GM18907 (cell line): ENCODE measurements around the gene FMR1.

Source experiments
- ATAC-seq: cut with Tn5 transposase; IDR thresholded peaks from one replicate; pipeline ENCODE4 v1.9.1; 2021; ENCODE audit warnings: mild to moderate bottlenecking, moderate library complexity; ENCODE audit not compliant: unreplicated experiment

Gene FMR1

DNA sequence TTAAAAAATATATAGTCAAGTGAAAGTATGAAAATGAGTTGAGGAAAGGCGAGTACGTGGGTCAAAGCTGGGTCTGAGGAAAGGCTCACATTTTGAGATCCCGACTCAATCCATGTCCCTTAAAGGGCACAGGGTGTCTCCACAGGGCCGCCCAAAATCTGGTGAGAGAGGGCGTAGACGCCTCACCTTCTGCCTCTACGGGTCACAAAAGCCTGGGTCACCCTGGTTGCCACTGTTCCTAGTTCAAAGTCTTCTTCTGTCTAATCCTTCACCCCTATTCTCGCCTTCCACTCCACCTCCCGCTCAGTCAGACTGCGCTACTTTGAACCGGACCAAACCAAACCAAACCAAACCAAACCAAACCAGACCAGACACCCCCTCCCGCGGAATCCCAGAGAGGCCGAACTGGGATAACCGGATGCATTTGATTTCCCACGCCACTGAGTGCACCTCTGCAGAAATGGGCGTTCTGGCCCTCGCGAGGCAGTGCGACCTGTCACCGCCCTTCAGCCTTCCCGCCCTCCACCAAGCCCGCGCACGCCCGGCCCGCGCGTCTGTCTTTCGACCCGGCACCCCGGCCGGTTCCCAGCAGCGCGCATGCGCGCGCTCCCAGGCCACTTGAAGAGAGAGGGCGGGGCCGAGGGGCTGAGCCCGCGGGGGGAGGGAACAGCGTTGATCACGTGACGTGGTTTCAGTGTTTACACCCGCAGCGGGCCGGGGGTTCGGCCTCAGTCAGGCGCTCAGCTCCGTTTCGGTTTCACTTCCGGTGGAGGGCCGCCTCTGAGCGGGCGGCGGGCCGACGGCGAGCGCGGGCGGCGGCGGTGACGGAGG lies at the start of gene FMR1:
FMR1 (plus strand) TSS at position 728 of the 831 bp plus-strand sequence. CDS start 261 bp downstream, outside the sequence.
- peak; percentile 87 for ATAC-seq

DNA sequence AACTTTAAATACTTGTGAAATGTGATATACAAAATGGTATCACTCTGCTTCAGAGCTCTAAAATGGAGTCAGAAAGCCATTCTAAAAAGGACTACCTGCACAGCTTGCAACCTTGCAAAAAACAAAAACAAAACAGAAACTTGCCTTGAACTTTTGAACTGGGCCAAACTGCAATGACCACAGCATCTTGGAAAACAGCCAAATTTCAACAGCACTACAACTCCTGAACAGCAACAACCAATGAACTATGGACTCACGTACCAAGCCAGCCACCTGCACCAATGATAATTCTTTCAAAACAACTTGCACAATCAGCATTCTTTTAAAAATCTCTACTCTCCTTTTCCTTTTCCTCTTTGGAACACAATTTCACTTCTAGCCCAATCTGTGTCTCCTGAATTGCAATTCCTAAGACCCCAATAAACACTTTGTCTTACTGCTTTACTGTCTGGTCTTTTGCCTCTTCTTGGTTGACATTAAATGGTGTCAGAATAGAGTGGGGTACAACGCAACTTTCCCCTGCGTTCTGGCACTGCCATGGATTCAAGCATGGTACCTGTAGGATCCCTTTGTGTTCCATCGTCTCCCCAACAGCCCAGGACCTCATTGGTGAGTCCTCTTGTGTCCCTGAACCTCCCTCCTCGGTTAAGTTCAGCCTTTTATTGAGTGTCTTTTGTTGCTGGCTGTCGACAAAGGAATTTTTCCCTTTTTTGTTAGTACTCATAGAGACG lies 35.7 kb upstream of the FMR1 start:
- ATAC-seq = peak; percentile 97

DNA sequence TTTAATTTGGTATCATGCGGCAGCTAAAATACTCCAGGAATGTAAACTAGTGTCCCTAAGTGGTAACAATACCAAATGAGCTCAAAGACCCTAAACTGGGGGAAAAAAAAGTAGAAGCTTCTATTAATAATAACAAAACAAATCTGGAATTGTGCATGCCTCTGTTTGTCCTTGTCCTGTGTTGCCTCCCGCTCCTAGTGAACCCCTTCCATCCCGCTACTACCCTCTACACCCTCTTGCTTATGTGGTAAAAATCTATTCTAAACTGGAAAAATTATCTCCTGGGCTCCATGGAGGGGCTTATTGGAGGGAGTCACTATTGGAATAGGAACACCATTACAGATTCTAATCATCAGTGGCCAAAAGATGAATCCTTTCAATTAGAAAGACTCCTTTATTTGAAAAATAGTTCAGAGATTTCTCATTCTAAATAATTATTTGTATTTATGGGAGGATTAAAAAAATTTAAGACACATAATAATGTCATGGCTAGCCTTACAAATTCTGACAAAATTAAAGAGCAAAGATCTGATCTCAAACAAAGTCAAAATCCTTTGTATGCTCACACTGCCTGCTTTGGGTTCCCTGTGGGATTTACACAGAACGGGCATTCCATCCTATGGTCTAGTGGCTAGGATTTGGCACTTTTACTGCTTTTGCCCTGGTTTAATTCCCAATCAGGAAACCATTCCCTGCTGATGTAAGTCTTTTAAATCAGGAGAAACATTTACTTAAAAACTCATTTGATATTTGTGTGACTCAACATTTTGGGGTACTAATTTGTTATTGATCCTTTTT lies 34.7 kb upstream of the FMR1 start:
- no peak for ATAC-seq

DNA sequence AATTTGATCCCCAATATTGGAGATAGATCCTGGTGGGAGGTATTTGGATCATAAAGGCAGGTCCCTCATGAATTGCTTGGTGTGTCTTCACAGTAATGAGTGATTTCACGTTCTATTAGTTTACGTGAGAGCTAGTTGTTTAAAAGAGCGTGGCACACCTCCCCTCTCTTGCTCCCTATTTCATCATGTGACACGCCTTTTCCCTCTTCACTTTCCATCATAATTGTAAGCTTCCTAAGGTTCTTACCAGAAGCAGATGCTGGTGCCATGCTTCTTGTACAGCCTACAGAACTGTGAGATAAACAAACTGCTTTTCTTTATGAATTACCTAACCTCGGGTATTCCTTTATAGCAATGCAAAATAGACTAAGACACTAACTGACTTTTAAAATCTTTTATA lies 34.0 kb upstream of the FMR1 start:
- ATAC-seq = no peak

DNA sequence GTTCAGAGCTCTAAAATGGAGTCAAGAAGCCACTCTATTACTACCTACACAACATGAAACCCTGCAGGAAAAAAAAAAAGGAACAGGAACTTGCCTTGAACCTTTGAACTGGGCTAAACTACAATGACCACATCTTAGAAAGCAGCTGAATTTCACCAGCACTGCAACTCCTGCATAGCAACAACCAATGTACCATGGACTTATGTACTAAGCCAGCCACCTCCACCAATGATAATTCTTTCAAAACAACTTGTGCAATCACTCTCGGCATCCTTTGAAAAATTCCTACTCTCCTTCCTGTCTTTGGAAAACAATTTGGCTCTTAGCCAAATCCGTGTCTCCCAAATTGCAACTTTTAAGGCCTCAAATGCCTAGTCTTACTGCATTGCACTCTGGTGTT lies 26.8 kb upstream of the FMR1 start:
- peak; percentile 76 for ATAC-seq

DNA sequence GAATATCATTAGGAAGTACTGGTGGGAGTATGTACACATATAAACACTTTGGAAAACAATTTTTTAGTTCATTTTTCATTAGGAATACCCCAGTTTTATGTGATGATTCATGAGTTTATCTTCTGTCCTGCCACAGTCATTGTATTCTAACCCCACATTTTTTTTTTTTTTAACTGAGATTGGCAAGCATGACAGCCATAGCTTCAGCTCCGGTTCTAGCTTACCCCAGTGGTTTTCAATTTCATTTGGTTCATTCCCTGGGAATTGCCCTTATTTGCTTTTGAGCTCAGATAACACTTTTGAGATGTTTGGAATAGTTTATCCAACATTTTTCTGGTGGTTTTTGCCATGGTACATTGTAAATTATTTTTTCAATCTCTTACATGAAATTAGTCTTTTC lies 21.0 kb upstream of the FMR1 start:
- ATAC-seq = no peak

DNA sequence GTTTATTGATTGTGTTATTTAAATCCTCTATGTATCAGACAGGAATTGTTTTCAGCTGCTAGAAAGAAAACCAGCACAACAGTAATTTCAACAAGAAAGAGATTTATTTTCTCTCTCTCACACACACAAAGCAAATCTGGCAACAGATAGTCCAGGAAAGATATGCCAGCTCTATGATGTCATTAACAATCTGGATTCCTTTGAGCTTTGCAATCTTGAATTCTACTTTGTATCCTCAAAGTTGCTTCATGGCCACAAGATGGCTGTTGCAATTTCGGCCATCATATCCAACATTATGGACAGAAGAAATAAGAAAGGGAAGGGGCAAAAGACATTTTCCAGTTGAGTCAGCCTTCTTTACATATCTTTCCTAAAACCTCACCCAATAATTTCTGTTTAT lies 19.8 kb upstream of the FMR1 start:
- no peak for ATAC-seq

DNA sequence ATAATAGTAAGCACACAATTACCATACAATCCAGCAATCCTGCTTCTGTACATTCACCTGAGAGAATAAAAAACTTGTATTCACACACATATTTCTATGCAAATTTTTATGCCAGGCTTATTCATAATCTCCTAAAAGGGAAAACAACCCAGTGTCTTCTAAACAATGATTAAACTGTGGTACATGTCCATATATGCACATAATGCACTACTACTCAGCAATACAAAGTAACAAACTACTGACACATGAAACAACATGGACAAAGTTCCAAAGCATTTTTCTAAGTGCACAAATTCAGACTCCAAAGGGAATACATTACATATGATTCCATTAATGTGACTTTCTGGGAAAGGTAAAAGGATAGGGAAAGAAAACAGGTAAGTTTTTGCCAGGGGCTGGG lies 18.0 kb upstream of the FMR1 start:
- no peak for ATAC-seq

DNA sequence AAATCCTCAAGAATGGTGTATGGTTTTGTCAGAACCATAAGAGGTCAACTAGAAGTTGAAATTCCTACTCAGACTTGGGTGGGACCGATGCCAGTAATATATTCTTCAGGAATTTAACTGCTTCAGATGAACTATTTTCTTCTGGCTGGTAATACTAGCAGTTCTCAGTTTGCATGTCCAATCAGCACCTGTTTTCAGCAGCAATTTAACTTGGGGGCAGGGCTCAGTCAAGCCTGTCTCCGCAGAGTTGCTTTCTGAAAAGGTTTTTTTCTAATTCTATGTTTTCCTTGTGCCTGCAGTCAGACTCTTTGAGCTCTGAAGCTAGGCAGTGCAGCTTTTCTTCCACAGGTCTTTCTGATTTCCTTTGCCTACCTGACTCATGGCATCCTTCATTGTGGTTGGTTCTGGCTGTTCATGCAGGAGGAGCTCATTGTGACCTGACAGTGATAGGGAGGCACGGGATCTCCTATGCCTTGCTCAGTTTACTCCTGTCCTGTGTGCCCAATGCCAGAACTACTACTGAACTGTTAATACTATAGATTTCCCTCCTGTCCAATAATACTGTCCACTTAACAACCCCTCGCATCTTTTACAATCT lies 17.3 kb upstream of the FMR1 start:
- ATAC-seq = no peak

DNA sequence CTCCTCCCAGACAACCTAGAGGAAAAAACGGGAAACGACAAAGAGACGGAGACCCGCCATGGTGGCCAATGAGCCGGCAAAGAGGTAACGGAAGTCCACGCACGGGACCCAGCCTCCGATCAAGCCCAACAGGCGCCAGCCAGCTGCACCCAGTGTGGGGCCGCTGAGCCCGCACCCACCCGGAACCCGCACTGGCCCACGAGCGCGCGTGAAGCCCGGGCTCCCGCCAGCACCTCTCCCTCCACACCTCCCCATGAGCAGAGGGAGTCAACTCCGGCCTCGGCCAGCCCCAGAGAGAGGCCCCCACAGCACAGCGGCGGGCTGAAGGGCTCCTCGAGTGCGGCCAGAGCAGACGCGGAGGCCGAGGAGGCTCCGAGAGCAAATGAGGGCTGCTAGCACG lies 14.6 kb upstream of the FMR1 start:
- ATAC-seq = no peak

DNA sequence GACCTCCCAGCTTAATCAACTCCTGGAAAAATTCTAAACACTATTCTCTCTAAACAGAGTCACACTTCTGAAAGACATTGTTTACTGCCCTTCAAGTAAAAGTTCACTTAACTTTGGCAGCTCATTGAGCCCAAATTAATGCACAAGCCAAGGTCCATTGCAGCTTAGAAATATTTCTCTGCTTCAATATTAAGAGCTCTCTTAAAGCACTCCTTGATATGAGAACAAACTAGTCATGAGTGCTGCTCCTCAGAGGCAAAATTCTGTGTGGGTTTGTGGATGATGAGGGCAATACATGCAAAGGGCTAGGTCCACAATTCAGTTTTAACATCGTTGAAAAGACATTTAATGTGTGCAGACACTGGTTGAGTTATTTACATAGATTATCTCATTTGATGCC lies 12.8 kb upstream of the FMR1 start:
- no peak for ATAC-seq

DNA sequence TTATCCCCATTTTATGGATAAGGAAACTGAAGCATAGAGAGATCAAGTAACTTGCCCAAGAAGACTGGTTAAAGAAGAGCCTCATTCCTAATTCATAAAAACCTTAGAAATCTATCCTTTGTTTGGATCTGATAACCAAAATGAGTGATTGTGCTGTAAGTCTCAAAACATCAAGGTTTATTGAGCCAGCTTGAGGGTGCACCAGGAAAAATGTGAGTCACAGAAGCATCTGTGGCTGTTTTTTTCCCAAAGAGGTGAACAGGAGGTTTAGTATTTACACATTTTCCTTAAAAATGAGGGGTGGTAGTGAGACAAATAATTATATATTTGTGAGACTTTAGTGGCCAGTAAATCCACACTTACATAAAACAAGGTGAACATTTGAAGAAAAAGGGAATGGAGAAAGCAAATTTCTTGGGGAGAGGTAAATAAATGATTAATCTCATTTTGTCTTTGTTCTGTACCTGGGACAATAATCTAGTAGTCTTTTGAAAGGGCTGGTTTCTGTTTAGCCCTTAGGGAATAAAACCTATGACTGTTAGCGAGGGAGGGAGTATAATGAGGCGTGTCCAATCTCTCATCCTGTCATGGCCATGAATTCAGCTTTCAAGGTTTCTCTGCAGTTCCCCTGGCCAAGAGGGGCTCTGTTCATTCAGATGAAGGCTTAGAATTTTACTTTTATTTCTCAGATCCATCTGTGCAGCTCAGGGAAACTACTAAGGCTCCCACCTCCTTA lies 12.2 kb upstream of the FMR1 start:
- peak; percentile 99 for ATAC-seq

DNA sequence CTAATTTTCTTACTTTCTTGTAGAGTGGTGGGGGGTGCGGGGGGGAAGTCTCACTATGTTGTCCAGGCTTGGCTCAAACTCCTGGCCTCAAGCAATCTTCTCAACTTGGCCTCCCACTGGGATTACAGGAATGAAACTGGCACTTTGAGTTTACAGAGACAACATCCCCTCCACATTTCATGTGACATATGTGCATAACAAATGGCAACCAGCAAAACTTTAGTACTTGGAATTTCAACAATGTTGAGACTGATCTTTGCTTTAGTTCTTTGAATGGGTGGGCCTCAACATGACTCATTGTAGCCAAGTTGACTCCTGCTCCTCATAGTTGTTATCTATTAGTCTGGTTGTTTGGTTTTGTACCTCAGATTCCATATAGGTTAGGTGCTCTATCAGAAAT lies 11.4 kb upstream of the FMR1 start:
- ATAC-seq = no peak

DNA sequence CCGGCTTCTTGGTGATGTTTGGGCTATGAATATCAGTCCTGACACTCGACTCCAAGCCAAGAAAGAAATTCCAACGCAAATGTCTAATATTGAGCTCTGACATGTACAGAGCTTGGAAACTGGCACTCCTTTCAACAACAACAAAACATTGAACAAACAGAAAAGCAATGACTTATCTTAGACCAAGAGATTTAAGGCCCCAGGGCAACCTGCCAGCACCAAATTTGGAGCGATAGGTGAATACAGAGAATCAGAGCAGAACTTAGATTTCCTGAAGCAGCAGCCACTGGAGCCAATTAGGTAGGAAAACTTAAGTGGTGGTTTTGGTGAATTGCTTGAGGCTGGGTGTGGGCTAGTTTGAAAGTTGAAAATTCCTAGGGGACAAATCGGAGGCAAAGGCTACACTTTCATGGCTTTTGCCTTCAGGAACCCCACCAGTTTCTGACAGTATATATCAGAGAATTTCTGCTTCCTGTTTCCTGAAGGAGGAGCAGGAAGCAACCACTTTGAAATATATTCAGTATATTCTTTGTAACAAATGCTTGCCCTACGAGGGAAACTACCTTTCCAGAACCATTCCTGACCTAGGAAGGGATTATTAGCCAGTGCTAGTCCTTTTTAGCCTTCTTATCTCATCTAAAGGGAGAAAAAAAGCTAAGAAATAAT lies 10.1 kb upstream of the FMR1 start:
- ATAC-seq = no peak

DNA sequence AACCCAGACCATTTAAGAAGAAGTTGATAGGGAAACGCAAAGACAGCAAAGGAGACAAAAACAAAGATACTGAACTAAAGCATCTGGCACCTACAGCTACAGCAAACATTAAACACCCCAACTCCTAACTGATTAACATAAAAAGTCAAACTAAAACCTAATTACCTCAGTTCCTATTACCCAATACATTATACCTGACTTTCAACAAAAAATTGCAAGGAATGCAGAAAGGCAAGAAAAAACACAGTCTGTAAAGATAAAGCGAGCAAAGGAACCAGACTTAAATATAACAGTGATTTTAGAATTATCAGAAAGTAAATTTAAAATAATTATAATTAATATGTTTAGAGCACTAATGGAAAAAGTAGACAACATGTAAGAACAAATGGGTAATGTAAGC lies 9.4 kb upstream of the FMR1 start:
- no peak for ATAC-seq

DNA sequence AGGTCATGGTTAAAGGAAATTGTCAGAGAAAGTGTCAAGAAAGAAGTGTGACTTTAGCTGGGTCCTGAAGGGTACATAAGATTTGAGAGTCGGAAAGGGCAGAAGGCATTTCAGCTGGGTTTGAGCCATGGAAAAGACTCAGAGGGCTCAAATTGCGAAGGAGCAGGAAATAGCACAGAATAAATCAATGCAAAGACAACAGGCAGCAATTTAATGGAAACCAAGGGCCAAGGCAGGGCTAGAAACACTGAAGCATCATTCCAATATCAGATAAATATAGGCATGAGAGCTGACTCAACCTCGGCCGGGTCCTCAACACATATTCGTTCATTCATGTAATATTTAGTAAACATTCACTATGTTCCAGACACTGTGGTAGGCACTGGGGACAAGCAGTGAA lies 3.6 kb upstream of the FMR1 start:
- no peak for ATAC-seq

DNA sequence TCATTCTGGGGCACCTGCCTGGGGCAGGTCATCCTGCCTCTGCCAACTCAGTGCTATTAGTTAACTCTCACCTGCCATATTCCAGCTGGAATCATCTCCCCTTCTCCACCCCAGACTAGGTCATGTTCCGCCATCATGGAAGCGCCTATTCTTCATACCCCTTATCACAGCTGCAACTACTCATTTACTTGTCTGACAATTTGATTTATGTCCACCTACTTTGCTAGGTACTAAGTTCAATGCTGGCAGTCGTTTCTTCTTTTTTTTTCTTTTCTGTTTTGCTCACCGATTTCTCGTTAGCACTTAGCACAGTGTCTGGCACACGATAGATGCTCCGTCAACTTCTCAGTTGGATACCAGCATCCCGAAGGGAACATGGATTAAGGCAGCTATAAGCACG lies 1.1 kb upstream of the FMR1 start:
- ATAC-seq = no peak

DNA sequence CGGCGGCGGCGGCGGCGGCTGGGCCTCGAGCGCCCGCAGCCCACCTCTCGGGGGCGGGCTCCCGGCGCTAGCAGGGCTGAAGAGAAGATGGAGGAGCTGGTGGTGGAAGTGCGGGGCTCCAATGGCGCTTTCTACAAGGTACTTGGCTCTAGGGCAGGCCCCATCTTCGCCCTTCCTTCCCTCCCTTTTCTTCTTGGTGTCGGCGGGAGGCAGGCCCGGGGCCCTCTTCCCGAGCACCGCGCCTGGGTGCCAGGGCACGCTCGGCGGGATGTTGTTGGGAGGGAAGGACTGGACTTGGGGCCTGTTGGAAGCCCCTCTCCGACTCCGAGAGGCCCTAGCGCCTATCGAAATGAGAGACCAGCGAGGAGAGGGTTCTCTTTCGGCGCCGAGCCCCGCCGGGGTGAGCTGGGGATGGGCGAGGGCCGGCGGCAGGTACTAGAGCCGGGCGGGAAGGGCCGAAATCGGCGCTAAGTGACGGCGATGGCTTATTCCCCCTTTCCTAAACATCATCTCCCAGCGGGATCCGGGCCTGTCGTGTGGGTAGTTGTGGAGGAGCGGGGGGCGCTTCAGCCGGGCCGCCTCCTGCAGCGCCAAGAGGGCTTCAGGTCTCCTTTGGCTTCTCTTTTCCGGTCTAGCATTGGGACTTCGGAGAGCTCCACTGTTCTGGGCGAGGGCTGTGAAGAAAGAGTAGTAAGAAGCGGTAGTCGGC lies 528 bp downstream of the FMR1 start:
- peak; percentile 37 for ATAC-seq

DNA sequence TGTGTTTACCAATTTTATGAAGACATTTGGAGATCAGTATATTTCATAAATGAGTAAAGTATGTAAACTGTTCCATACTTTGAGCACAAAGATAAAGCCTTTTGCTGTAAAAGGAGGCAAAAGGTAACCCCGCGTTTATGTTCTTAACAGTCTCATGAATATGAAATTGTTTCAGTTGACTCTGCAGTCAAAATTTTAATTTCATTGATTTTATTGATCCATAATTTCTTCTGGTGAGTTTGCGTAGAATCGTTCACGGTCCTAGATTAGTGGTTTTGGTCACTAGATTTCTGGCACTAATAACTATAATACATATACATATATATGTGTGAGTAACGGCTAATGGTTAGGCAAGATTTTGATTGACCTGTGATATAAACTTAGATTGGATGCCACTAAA lies 1.9 kb downstream of the FMR1 start:
- no peak for ATAC-seq
